Hypothalamus (tissue), 51 donors: ENCODE data around the gene ATOH8.

Source experiments
- DNase-seq, 51 donors: peaks; one replicate each; lab custom pipeline; 2025; lab: John Stamatoyannopoulos, UW

The ATOH8 gene

DNA sequence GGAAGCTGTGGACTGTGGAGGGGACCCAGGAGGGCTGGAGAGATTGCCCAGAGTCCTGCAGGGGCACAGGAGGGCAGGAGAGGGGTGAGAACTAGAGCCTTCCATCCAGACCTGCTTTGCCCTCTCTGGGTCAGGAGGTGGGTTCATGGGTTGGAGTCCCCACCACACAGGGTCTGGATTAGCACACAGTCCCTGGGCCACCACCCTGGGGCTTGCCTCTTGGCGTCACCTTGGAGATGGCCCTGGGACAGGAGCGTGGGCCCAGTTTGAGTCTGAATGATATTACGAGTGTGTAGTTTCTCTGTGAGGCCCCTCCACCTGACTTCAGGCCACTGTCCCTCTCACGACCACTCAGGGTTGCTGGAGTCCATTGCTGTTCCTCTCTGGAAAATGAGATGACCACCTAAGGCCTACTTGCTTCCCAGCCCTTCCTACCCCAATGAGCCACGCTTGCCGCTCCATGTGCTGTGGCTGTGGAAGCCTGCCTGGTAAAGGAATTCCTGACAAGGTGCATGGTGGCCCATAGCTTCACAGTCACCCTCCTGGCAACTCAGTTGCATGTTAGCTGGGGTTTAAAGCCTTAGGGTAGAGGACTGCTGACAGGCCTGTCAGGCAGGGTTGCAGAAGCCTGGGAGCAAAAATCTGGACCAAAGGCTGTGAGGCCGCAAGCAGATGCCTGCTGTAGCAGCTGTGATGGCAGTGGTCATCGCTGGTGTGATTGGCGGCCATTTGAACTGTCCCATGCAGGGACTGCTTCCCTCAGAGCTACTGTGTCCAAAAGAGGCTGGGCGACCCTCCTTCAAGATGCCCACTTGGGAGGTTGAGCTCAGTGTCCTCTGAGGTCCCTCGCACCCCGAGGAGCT, 14.2 kb downstream of the ATOH8 start:
- no peak for DNase-seq

DNA sequence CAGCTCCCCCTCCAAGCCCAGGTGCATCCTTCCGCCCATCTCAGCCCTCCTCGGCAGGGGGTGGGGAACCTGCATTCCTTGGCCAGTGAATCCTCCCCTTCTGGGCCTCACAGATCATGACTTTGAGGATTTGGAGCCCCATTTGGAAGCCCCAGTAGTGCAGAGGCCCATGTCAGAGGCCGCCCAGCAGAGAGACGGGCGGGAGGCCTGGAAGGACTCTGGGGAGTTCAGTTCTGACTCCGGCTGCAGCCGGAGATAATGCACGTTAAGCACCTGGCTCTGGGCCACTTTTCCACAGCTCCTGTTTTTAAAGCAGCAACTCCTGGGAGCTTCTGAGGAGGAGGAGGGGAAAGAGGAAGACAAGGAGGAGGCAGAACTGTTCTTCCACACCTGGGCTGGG, 14.9 kb downstream of the ATOH8 start:
- DNase-seq = no peak

DNA sequence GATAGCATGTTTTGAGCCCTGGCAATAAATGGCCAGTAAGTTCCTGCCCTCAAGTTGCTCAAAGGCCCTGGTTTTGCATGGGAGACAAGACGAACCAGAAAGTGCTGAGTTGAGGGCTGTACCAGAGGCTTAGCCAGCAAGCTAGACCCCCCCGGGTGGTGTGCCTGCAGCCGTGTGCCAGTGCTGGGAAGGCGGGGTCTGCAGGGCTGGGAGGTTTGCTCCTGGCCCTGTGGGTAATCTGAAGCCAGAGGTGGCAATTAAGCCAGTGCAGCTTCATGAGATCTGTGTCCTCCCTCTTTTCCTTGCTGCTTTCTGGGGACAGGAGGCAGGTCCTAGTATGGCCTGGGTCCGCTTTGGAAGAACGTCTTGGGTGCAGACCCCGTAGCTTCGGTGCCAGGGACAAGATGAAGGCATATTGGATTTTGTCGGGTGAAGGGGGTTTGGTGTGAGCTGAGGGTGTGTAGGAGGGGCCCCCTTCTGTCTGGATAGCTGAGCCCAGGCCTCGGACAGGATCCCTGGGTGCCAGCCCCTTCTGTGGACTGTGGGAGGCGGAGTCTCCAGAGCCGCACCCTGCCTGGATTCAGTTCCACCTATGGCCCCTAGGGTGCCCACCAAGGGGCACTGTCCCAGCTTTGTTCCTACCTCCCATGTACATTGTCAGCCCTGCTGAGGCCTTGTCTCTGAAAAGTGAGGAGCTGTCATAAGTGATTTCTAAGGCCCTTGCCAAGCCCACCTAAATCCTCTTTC, 15.6 kb downstream of the ATOH8 start:
- DNase-seq = no peak

DNA sequence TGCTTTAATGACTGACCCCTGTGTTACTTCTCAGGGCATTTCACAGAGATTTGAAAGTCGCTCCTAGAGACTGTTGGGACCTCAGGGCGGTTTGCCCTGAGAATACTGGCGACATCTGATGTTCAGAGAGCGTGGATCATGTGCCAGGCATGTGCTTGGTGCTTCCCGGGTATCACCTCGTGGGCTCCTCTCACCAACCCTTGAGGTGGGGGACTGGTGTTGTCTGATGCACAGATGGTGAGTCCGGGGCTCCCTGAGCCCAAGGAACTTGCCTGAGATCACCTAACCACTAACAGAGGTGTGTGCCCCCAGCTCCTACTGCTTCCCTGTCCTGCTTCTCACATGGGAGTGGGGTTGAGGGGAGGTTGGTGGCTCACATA, 16.2 kb downstream of the ATOH8 start:
- DNase-seq = no peak

- no peak for DNase-seq
These were observed 16.6 kb downstream of the ATOH8 start for GRCh38 chr2:85770369-85770768.

GRCh38 chr2:85770786-85771409, 17.1 kb downstream of the ATOH8 start:
- DNase-seq = no peak

- DNase-seq = peak in 1 of 51 donors; percentile 51
These were observed 17.7 kb downstream of the ATOH8 start for GRCh38 chr2:85771486-85771885.

- DNase-seq = peak; percentile 68 to 99 (median 96)
These were observed 18.4 kb downstream of the ATOH8 start for GRCh38 chr2:85772019-85772745.

GRCh38 chr2:85772841-85773491, 19.2 kb downstream of the ATOH8 start:
- DNase-seq = peak in 3 of 51 donors; percentile 18 to 31 (median 23)

DNA sequence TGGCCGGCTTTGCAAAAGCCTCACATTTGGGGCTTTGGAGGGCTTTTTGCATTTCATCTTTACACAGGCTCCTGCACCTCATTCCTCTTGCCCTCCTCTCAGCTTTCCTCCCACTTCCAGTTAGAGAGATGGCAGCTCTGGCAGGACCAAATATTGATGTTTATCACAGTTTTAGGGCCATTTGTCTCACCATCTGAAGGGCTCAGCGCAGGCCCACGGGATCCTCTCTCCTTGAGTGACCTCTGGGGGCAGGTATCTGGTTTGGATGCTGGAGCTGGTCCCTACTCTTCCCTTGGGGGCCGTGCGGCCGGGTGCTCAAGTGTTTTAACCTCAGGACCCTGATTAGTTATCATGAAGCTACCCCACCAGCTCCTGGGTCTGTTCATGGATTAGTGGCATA, 19.9 kb downstream of the ATOH8 start:
- DNase-seq = no peak

- DNase-seq = no peak
These were observed 20.6 kb downstream of the ATOH8 start for GRCh38 chr2:85774126-85774978.

DNA sequence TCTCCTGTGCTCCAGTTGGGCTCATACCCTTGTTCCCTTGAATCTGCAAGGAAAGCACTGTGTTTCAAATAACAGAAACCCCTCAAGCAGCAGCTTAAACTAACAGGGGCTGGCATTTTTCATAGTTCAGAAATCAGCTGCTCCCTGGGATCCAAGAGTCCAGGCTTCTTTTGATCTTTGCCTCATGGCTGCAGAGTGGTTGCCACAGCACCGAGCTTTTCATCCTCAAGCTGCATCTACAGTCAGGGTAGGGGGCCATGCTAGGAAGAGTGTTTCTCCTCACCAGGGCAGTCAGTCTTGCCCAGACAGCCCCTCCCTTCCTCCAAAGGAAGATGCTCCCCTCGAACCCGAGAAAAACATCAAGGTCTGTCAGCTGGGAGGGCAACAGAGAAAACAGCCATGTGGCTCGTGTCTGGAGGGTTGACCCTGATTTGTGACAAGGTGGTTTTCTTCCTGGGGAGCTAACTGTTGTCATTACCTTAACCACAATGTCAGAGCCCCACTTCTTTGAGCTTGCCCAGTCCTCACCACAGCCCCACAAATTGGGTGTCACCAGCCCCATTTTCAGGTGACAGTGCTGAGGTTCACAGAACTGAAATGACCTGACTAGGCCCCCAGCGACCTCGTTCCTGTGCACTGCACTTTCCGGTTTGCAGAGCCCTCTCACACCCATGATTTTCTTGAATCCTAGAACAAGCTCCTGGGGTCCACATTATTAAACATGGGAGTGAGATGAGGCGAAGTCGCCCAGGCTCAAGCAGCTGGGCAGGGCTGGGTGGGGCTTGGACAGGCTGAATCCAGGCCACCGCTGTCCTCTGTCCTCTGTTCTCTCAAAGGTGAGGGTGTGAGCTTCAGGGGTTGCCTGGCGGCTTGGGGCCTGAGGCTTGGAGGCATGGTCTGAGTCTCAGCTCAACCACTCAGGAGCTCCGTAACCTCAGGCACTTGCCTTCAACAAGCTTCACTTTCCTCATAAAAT, 21.9 kb downstream of the ATOH8 start:
- DNase-seq = no peak

GRCh38 chr2:85776672-85777071, 22.9 kb downstream of the ATOH8 start:
- DNase-seq = no peak

GRCh38 chr2:85777441-85777861, 23.7 kb downstream of the ATOH8 start:
- no peak for DNase-seq

- peak in 4 of 51 donors; percentile 12 to 52 (median 22) for DNase-seq
These were observed 25.0 kb downstream of the ATOH8 start for GRCh38 chr2:85778646-85779379.

DNA sequence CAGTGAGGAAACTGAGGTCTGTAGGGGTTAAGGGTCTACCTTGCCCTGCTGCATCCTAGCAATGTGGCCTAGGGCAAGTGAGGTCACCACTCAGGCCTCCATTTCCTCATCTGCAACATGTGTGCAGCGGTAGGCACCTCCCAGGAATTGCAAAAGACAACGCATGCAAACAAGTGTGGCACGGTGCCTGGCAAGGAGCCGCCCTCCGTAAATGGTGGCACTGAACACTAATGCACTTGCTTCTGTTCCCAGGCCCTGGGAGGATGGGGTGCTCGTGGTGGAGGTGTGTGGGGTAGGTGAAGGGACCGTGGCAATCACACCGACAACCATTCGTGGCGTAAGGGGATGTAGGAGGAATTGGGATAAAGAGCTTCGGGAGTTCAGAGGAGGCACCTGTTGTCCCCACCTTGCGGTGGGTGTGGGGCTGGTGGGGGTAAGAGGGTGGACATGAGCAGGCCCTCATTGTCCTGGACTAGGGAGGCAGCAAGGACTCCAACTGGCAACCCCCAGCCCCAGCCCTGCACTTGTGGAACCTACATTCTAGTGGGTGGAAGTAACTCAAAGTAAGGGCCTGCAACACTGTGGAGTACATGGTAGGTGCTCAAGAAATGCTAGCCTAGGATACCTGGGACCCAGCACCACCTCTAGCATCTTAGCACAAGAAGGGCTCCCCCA, 26.0 kb downstream of the ATOH8 start:
- DNase-seq = no peak
